Mammary microvascular endothelial cell (primary cell): ENCODE measurements around the gene ZNF532. TPM values are rescaled to one million over a fixed set of nuclear protein-coding genes. Genes with fewer than 3 reads are reported as not detected.

Experiments
- total RNA-seq: library from RNA; depleted of rRNA; stranded (reverse); fragments of >200 nt; gene quantifications from 2 replicates; pipeline ENCODE4 v1.2.3, GENCODE V29; 2015

ZNF532 gene
- 37.4 and 50.4 TPM in 2 replicates for total RNA-seq

DNA sequence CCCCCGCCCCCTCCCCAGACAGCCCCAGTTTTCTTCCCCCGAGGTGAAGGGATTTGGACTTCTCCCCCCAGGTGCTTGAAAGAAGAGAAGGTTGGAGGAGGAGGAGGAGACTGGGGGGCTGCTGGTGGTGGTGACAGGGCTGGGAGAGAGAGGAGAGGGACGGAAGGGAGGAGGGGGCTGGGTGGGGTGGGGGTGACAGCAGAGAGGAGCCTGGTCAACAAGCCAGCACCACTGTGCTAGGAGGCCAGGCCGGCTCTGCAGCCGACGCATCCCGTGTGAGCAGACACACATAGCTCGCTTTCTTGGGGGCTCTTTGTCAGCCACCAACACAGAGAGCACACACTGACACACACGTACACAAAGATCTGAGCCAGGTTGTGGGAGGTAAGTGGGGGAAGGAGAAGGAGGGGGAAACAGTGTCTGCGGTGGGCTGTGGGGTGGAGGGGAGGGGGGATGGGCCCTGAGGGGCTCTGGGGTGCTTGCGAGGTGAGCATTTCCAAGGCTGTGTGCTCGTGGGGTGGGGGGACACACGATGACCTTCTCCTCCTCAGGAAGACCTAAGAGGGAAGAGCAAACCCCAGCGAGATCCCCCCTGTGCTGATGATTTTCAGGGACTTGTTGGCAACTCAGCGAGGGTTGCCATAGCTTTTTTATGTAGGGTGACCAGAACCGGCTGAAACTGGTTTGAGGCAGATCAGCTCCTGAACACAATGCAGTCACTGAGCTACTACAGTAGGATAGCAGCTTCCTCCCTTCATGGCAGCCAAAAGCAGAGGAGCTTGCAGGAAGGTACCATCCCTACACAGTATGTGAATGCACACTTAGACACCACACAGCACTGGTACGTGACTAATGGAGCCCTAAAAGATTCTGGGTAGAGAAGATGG is at the start of gene ZNF532:
TSS of gene ZNF532 (plus strand) at position 732 of the 887 bp plus-strand sequence. CDS start 53,411 bp downstream, outside the sequence.

Other genes starting within 250 kb of the ZNF532 start
- gene ALPK2, start 235.8 kb upstream of the ZNF532 start, total RNA-seq = under 0.01 TPM in 2 replicates
- gene MALT1, start 193.4 kb upstream of the ZNF532 start, total RNA-seq = 12.7 and 13.1 TPM in 2 replicates